MCF 10A (cell line): ENCODE measurements around the gene PPP2R2B. TPM values are rescaled to one million over a fixed set of nuclear protein-coding genes. Genes with fewer than 3 reads are reported as not detected.

ENCODE experiments used
- BruUV-seq: library from RNA; stranded (reverse); fragments of 400-500 nt; replicated peaks from 2 replicates; lab custom pipeline; 2021; lab: Mats Ljungman, UMichigan
- CTCF ChIA-PET: fragments of 300-600 bp; sonication (Branson Sonifier 250); formaldehyde crosslinking; extraction: SDS; loops from one replicate; lab custom pipeline; 2021; ENCODE audit warnings: antibody characterized with exemption, inconsistent platforms; lab: Yijun Ruan, JAX
- POLR2A ChIA-PET: fragments of 300-600, 350-650 bp; sonication (Branson Sonifier 250); formaldehyde crosslinking; extraction: SDS; loops from one replicate; lab custom pipeline; 2020; ENCODE audit warnings: antibody characterized with exemption, inconsistent platforms; lab: Yijun Ruan, JAX
- DNase-seq: peaks from one replicate; pipeline ENCODE4 v3.0.0-alpha.2; 2018; ENCODE audit not compliant: unreplicated experiment
- H3K27ac Mint-ChIP-seq: one replicate; pipeline ENCODE4 v1.8.0; 2022; ENCODE audit warnings: mild to moderate bottlenecking, low read depth, mixed read lengths; ENCODE audit not compliant: unreplicated experiment
- H3K27me3 Mint-ChIP-seq: one replicate; pipeline ENCODE4 v1.8.0; 2022; ENCODE audit warnings: mixed read lengths; ENCODE audit not compliant: insufficient read depth, unreplicated experiment
- H3K36me3 Mint-ChIP-seq: one replicate; pipeline ENCODE4 v1.8.0; 2022; ENCODE audit warnings: mild to moderate bottlenecking, moderate library complexity, mixed read lengths; ENCODE audit not compliant: insufficient read depth, unreplicated experiment
- H3K4me1 Mint-ChIP-seq: one replicate; pipeline ENCODE4 v1.8.0; 2022; ENCODE audit warnings: mixed read lengths; ENCODE audit not compliant: insufficient read depth, unreplicated experiment
- H3K4me3 Mint-ChIP-seq: one replicate; pipeline ENCODE4 v1.8.0; 2022; ENCODE audit warnings: mild to moderate bottlenecking, moderate library complexity, mixed read lengths; ENCODE audit not compliant: unreplicated experiment
- H3K9me3 Mint-ChIP-seq: one replicate; pipeline ENCODE4 v1.8.0; 2022; ENCODE audit warnings: mixed read lengths; ENCODE audit not compliant: unreplicated experiment
- CTCF ChIP-seq: fragments of 200-600 bp; IDR thresholded peaks from one replicate; pipeline ENCODE4 v1.8.0; 2022; ENCODE audit warnings: antibody characterized with exemption, mild to moderate bottlenecking; ENCODE audit not compliant: unreplicated experiment
- intact Hi-C: fragments of 100-400 bp; cut with micrococcal nuclease; formaldehyde crosslinking; loops from 2 replicates; pipeline ENCODE4 v1.14.1; 2022
- total RNA-seq: library from RNA; stranded (reverse); gene quantifications from 2 replicates; pipeline ENCODE4 v1.2.3, GENCODE V29; 2022

PPP2R2B gene
- total RNA-seq, 1 experiment from 2014 or later: 0.54 TPM

DNA sequence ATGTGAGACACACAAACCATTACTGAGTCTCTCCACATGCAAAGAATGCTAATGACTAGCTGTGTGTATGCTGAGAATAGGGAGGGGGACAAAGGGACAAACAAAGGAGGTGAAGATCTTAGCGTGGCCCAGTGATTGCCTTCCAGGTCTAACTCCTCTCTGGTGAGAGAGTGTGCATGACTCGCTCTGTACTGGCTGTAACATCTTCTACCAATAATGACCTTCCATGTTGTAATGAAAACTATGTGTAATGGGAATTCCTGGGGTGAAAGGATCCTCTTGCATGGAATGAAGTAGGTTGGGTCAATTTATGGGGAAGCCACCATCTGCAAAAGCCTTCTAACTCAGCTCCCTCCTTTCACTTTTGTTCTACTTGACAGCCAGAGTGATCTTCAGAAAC, 338.1 kb downstream of the PPP2R2B start:
- ChIA-PET CTCF (interaction anchor here (0.6 to 12.6 kb wide), 17 partner anchors 8 to 1038 kb away, joined by 3 to 485 read pairs (median 5); partner anchors contain the start of gene STK32A), POLR2A (interaction anchor here (1.0 kb wide), 1 partner anchor 425 kb away, joined by 4 read pairs; no protein-coding TSS in a partner anchor)
- H3K4me3 Mint-ChIP-seq: no peak overlapping the region
- intact Hi-C loops: loop anchor here (5.0 kb wide), 4 partner anchors 82 to 852 kb away; no protein-coding TSS in a partner anchor
- H3K27me3 Mint-ChIP-seq: peaks cover 2% of the 10 kb centered on the region
- no TSS peak for BruUV-seq
- H3K9me3 Mint-ChIP-seq: no peaks in the 10 kb centered on the region
- H3K36me3 Mint-ChIP-seq: no peaks in the 10 kb centered on the region
- H3K4me1 Mint-ChIP-seq: peaks cover 11% of the 10 kb centered on the region
- no peak for TF ChIP-seq CTCF
- no peak overlapping the region for H3K27ac Mint-ChIP-seq
- DNase-seq: no peak

GRCh38 chr5:146539973-146540372, 338.6 kb downstream of the PPP2R2B start:
- intact Hi-C loops: loop anchor here (5.0 kb wide), 4 partner anchors 82 to 852 kb away; no protein-coding TSS in a partner anchor
- ChIA-PET CTCF (interaction anchor here (0.6 to 12.6 kb wide), 16 partner anchors 7 to 1039 kb away, joined by 3 to 485 read pairs (median 5); partner anchors contain the start of gene STK32A), POLR2A (interaction anchor here (1.0 kb wide), 1 partner anchor 426 kb away, joined by 4 read pairs; no protein-coding TSS in a partner anchor)
- no peak for TF ChIP-seq CTCF
- no peak for DNase-seq
- H3K4me1 Mint-ChIP-seq: peaks cover 11% of the 10 kb centered on the region
- H3K9me3 Mint-ChIP-seq: no peaks in the 10 kb centered on the region
- no peak overlapping the region for H3K27ac Mint-ChIP-seq
- H3K36me3 Mint-ChIP-seq: no peaks in the 10 kb centered on the region
- BruUV-seq: no TSS peak
- H3K4me3 Mint-ChIP-seq: no peak overlapping the region
- H3K27me3 Mint-ChIP-seq: no peaks in the 10 kb centered on the region

- no TSS peak for BruUV-seq
- POLR2A ChIA-PET: interaction anchor here (1.3 kb wide), 1 partner anchor 650 kb away, joined by 3 read pairs; no protein-coding TSS in a partner anchor
- intact Hi-C loops: no loop called here
- Mint-ChIP-seq H3K4me1 (peaks cover 13% of the 10 kb centered on the region), H3K27me3 (no peaks in the 10 kb centered on the region), H3K4me3 (no peak overlapping the region), H3K36me3 (no peaks in the 10 kb centered on the region), H3K9me3 (no peaks in the 10 kb centered on the region), H3K27ac (no peak overlapping the region)
- no peak for DNase-seq
- TF ChIP-seq CTCF: no peak
- CTCF ChIA-PET: interaction anchor here (0.6 to 12.6 kb wide), 12 partner anchors 9 to 1040 kb away, joined by 3 to 485 read pairs (median 3); no protein-coding TSS in a partner anchor
Observed at GRCh38 chr5:146538432-146538831, 340.1 kb downstream of the PPP2R2B start.

DNA sequence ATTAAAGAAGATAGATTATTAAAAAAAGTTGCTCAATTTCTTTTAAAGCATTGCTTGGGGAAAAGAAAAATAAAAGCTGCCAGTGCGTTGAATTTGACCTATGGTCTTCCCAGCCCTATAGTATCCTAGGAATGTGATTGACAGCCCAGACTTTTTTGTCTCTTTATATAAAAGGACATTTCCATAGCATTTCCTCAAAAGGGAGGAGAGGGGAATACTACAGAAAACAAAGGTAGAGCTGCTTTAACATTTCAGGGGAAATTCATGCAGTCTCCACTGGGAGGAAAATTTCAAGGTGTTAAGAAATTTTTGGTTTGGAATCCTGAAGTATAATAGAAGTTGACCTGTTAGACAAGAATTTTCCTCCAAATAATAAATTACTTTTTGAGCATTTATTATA, 344.7 kb downstream of the PPP2R2B start:
- DNase-seq: no peak
- H3K4me1 Mint-ChIP-seq: peaks cover 6% of the 10 kb centered on the region
- BruUV-seq: no TSS peak
- intact Hi-C loops: loop anchor here (1.0 to 5.0 kb wide), 3 partner anchors 432 to 1043 kb away; no protein-coding TSS in a partner anchor
- no peak overlapping the region for H3K4me3 Mint-ChIP-seq
- H3K36me3 Mint-ChIP-seq: no peaks in the 10 kb centered on the region
- no peaks in the 10 kb centered on the region for H3K9me3 Mint-ChIP-seq
- ChIA-PET CTCF (interaction anchor here (0.6 to 7.9 kb wide), 70 partner anchors 8 to 1045 kb away, joined by 3 to 242 read pairs (median 4); partner anchors contain the start of genes GPR151 and STK32A), POLR2A (interaction anchor here (0.8 kb wide), 1 partner anchor 655 kb away, joined by 6 read pairs; no protein-coding TSS in a partner anchor)
- no peak overlapping the region for H3K27ac Mint-ChIP-seq
- no peak for TF ChIP-seq CTCF
- no peaks in the 10 kb centered on the region for H3K27me3 Mint-ChIP-seq
